ENCODE measurements around the gene PRICKLE2. TPM values are rescaled to one million over a fixed set of nuclear protein-coding genes. Genes with fewer than 3 reads are reported as not detected.
"Not testable (repeated sequence)": the region's sequence is repeated elsewhere in the genome, so short reads cannot be mapped to it uniquely, and the experiment has no call there.

Gene PRICKLE2
- total and polyA plus RNA-seq, 2 experiments from 2014 or later = 1.1 to 12.5 TPM

DNA sequence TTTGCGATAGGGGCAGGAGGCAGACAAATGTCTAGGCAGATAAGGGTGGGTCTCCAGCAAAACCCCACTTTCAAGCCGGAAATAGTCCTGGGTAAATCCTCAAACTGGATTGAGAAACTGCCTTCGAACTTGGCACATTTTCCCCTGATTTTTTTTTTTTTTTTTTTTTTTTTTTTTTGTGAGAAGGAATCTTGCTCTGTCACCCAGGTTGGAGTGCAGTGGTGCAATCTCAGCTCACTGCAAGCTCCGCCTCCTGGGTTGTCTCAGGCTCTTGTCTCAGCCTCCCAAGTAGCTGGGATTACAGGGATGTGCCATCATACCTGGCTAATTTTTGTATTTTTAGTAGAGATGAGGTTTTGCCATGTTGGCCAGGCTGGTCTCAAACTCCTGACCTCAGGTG lies 135.9 kb downstream of the PRICKLE2 start:
- peak; percentile 30 for DNase-seq (ENCODE audit: low spot score)
- peak; percentile 58 for ATAC-seq
- not testable (repeated sequence) for H3K36me3 ChIP-seq (ENCODE audit: insufficient read depth); H3K9me3 Mint-ChIP-seq; H3K4me3 ChIP-seq; H3F3A ChIP-seq (replicated peaks; ENCODE audit: low read depth); H3K79me2 ChIP-seq (replicated peaks; ENCODE audit: insufficient read depth); H3K4me3 Mint-ChIP-seq; H3K36me3 Mint-ChIP-seq (ENCODE audit: low read depth); H3K27me3 ChIP-seq (ENCODE audit: insufficient read depth); H3K9me2 ChIP-seq (ENCODE audit: insufficient read depth); H4K20me1 ChIP-seq (replicated peaks; ENCODE audit: insufficient read depth); H3K27ac ChIP-seq (ENCODE audit: low read depth); H3K27me3 Mint-ChIP-seq (ENCODE audit: insufficient read depth, low read depth, poor library complexity); H3K4me2 ChIP-seq
- Histone ChIP-seq H2AFZ (peak overlapping the region; percentile 74; the same call in 1 of the 2 replicates), H3K4me1 (ENCODE audit: insufficient read depth) (peaks cover 35% of the 10 kb centered on the region)
- H3K27ac Mint-ChIP-seq = 0 out of 2 replicates have a peak overlapping the region, but pooled peaks have one; percentile 15
- peaks cover 42% of the 10 kb centered on the region for H3K4me1 Mint-ChIP-seq

DNA sequence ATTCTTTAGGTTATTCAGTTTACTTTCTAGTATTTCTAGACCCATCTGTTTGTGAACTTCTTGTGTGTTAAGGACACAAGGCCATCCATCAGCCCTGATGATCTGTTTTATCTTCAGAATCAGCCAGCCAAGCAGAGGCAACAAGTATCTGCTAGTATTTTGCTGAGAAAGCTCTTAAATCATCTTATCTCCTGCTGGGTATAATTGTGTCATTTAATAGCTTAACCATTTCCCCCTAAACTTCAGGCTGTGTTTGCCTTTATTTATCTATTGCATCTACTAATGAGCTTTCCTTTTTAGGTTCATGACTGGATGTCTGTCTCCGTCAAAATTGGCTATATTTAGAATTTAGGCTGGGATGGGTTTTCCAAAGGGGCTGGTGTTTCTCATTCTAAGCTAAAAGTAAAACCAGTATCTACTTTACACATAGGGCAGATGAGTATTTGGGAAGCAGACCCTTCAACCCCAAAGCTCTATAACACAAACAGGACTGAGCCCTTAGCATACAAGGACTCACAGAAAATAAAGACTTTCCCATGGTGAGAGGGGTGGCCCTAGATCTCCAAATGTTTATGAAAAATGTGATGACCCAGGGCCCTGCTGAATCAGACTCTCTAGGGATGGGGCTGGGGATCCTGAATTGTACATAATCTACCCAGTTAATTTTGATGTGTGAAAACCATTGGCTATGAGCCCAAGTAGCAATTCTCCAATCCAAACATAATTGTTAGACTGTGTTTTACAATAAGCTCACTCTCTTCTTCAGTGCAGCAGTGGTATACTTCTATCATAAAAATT lies 136.7 kb downstream of the PRICKLE2 start:
- H3K4me1 Mint-ChIP-seq = peaks cover 37% of the 10 kb centered on the region
- TF ChIP-seq ZNF331 (CRISPR knock-in tag; IDR thresholded peaks at IDR 0.05; ENCODE audit: low read depth) (no peak), JUNB (IDR thresholded peaks at IDR 0.05; ENCODE audit: unreplicated experiment) (no peak), ZNF114 (CRISPR knock-in tag; IDR thresholded peaks at IDR 0.05) (no peak), CTCF (conservative IDR thresholded peaks at IDR 0.05; ENCODE audit: low read depth in 2 of 2) (no peak), EZH2 (IDR thresholded peaks at IDR 0.05; ENCODE audit: low read depth, unreplicated experiment) (no peak)
- TF ChIP-seq, protein P1, sequence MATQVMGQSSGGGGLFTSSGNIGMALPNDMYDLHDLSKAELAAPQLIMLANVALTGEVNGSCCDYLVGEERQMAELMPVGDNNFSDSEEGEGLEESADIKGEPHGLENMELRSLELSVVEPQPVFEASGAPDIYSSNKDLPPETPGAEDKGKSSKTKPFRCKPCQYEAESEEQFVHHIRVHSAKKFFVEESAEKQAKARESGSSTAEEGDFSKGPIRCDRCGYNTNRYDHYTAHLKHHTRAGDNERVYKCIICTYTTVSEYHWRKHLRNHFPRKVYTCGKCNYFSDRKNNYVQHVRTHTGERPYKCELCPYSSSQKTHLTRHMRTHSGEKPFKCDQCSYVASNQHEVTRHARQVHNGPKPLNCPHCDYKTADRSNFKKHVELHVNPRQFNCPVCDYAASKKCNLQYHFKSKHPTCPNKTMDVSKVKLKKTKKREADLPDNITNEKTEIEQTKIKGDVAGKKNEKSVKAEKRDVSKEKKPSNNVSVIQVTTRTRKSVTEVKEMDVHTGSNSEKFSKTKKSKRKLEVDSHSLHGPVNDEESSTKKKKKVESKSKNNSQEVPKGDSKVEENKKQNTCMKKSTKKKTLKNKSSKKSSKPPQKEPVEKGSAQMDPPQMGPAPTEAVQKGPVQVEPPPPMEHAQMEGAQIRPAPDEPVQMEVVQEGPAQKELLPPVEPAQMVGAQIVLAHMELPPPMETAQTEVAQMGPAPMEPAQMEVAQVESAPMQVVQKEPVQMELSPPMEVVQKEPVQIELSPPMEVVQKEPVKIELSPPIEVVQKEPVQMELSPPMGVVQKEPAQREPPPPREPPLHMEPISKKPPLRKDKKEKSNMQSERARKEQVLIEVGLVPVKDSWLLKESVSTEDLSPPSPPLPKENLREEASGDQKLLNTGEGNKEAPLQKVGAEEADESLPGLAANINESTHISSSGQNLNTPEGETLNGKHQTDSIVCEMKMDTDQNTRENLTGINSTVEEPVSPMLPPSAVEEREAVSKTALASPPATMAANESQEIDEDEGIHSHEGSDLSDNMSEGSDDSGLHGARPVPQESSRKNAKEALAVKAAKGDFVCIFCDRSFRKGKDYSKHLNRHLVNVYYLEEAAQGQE (IDR thresholded peaks at IDR 0.05; ENCODE audit: unreplicated experiment) = no peak
- no peaks in the 10 kb centered on the region for H3K27me3 Mint-ChIP-seq (ENCODE audit: insufficient read depth, low read depth, poor library complexity)
- Histone ChIP-seq H3K79me2 (replicated peaks; ENCODE audit: insufficient read depth) (no peaks in the 10 kb centered on the region), H3K27ac (ENCODE audit: low read depth) (no peak overlapping the region), H3K4me1 (ENCODE audit: insufficient read depth) (peaks cover 29% of the 10 kb centered on the region), H3F3A (replicated peaks; ENCODE audit: low read depth) (no peaks in the 10 kb centered on the region), H4K20me1 (replicated peaks; ENCODE audit: insufficient read depth) (no peaks in the 10 kb centered on the region), H3K4me3 (no peak overlapping the region), H2AFZ (0 out of 2 replicates have a peak overlapping the region, but pooled peaks have one; percentile 19), H3K27me3 (ENCODE audit: insufficient read depth) (no peaks in the 10 kb centered on the region), H3K36me3 (ENCODE audit: insufficient read depth) (no peaks in the 10 kb centered on the region), H3K9me2 (ENCODE audit: insufficient read depth) (0 out of 2 replicates have a peak, but pooled peaks cover 10% of the 10 kb centered on the region), H3K4me2 (no peak overlapping the region)
- H3K9me3 Mint-ChIP-seq = no peaks in the 10 kb centered on the region; the same call in 2 of the 3 replicates
- ATAC-seq (no peak), DNase-seq (ENCODE audit: low spot score) (no peak)
- H3K36me3 Mint-ChIP-seq (ENCODE audit: low read depth) = no peaks in the 10 kb centered on the region
- no peak overlapping the region for H3K4me3 Mint-ChIP-seq
- no peak overlapping the region for H3K27ac Mint-ChIP-seq

Measured in GM23338 (cell line).